ENCODE results near the gene ELP1.

Gene ELP1

GRCh38 chr9:108884701-108885100 lies 49.2 kb downstream of the ELP1 start:
- no peak for DNase-seq (ENCODE audit: low read depth in 3 of 3)

GRCh38 chr9:108883085-108883484 lies 50.8 kb downstream of the ELP1 start:
- no peak for DNase-seq (ENCODE audit: low read depth in 3 of 3)

DNA sequence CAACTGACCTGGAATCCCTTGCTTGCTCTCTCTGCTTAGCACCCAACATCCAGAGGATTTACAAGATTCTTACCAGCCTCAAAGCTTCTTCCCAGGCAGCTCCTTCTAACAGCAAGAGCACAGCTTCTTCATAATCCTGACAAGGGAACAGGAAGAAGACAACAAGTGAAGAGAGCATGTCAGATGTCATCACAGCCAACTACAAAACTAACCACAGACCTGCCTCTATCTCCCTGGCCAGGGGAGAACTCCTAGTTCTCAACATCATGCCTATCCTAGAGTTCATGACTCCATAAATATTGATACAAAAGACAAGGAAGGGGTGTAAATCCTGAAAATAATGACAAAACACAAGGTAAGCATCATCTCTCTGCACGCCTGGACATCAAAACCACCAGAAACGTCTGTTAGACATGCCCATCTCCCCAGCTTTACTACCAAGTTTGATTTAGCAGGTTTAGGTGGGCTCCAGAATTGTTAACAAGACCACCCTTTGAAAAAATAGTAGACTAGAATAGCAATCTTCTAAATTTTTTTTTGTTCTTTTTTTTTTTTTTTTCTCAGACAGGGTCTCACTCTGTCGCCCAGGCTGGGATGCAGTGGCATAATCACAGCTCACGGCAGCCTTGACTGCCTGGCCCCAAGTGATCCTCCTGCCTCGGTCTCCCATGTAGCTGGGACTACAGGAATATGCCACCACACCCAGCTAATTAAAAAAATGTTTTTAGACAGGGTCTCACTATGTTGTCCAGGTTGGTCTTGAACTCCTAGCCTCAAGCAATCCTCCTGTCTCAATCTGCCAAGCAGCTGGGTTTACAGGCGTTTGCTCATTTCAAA lies 51.7 kb downstream of the ELP1 start:
- no peak for DNase-seq (ENCODE audit: low read depth in 3 of 3)

DNA sequence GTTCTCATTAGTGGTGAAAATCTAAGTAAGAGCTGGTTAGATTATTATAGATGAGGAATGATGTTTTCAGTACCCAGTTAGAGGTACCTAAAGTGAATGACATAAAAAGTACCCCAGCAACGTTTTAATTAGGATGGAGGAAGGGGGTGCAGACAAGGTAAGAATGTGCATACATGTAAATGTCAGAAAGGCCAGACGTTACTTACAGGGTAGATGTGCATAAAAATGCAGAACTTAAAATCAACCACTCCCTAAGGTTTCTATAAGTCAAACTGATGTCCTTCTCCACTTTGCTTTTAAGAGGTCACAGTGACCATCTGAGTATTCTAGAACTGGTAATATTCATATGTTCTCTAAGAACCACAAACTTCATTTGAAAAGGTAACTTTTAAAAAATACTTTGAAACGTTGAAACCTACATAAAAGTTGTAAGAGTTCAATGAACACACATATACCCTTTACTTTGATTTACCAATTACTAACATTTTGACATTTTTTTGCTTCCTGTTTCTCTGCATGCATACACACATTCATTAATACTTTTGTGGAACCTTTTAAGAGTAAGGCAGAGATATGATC lies 53.1 kb downstream of the ELP1 start:
- DNase-seq (ENCODE audit: low read depth in 3 of 3) = no peak

DNA sequence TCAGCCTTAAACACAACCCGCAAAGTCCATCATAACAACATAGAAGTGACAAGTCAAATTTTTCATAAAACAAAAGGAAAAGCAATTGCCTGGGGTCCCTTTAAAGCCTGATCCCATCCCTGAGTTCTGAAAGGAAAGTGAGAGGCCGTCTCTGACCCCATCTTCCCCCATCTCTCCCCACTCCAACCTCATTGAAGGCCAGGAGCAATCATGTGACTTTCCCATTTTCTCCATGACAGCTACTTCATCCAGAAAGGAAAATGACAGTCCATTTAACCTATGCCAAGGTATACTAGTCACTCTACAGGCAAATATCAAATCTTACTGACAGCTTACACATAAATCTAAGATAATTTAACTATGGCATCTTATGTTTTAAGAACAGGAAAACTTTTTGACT lies 56.4 kb downstream of the ELP1 start:
- no peak for DNase-seq (ENCODE audit: low read depth in 3 of 3)

DNA sequence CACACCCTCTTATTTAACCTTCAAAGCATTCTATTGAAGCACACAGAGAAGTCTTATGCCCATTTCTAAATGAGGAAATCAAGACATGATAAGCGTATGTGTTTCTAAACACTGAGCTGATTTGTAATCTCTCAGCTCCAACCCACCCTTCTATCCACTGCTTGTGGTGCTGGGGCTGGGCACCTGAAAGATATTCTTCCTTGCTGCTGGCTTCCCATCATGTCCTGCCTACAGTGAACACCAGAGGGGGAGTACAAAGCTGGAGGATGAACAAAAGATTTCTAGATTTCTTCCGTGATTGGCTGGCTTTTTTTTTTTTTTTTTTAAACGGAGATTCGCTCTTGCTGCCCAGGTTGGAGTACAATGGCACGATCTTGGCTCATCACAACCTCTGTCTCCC lies 57.5 kb downstream of the ELP1 start:
- no peak for DNase-seq (ENCODE audit: low read depth in 3 of 3)

GRCh38 chr9:108874058-108874788 lies 59.7 kb downstream of the ELP1 start:
- no peak for DNase-seq (ENCODE audit: low read depth in 3 of 3)

DNA sequence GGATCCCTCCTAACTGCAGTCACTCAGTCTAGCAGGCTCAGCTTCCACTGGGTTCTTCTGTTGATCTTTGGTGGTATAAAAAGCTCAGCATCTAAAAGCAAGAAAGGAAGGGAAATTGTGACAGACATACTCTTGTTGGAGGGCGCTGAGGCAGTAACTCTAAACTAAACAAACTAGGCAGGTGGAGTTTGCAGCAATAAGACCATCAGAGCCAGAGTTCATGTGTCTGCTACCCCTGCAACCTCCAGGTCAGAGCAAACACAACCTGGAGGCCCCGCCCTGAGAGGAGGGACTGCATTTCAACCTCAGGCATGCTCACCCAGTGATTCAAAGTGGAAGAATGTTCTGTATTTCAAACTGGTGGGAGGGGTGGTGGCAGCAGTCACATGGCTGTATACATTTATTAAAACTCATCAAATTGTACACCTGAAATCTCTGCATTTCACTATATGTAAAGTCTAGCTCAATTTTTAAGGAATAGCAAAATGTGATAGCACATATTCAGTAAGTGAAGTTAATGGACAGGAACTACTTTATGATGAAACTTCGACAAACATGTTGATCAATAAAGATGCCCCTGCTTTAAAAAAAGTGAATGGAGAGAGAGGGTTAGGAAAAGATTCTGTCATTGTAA lies 64.7 kb downstream of the ELP1 start:
- no peak for DNase-seq (ENCODE audit: low read depth in 3 of 3)

GRCh38 chr9:108867829-108868228 lies 66.1 kb downstream of the ELP1 start:
- DNase-seq (ENCODE audit: low read depth in 3 of 3) = no peak

GRCh38 chr9:108867116-108867515 lies 66.8 kb downstream of the ELP1 start:
- no peak for DNase-seq (ENCODE audit: low read depth in 3 of 3)

- DNase-seq (ENCODE audit: low read depth in 3 of 3) = no peak
Measured at GRCh38 chr9:108866001-108866420, 67.9 kb downstream of the ELP1 start.

- no peak for DNase-seq (ENCODE audit: low read depth in 3 of 3)
Measured at GRCh38 chr9:108865037-108865436, 68.9 kb downstream of the ELP1 start.

- no peak for DNase-seq (ENCODE audit: low read depth in 3 of 3)
Measured at GRCh38 chr9:108864446-108864845, 69.5 kb downstream of the ELP1 start.

DNA sequence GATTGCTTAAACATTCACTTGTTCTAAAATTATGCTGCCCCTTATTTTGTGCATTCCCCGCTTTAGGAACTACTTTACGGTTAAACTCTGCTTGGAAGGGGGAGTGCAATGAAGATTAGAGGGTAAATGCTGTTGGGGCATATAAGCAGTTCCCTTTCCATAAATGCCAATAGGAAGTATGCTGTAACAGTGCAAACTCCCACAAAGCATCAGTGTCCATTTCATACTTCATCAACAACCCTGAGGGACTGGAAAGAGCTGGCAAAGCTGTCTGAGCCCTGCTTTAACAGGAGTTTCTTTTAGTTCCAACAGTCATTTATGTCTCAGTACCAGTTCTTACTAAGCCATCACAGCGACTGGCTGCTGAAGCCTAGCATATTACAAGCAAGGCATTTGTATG lies 70.0 kb downstream of the ELP1 start:
- DNase-seq (ENCODE audit: low read depth in 3 of 3) = no peak

- no peak for DNase-seq (ENCODE audit: low read depth in 3 of 3)
Measured at GRCh38 chr9:108861997-108862396, 71.9 kb downstream of the ELP1 start, which contains the start of gene ACTL7A. Gene ACTL7A (plus strand): TSS chr9:108862266. CDS start chr9:108862323, 57 bp downstream.

- DNase-seq (ENCODE audit: low read depth in 3 of 3) = no peak
Measured at GRCh38 chr9:108861464-108861863, 72.5 kb downstream of the ELP1 start.

- no peak for DNase-seq (ENCODE audit: low read depth in 3 of 3)
Measured at GRCh38 chr9:108860764-108861163, 73.2 kb downstream of the ELP1 start.

DNA sequence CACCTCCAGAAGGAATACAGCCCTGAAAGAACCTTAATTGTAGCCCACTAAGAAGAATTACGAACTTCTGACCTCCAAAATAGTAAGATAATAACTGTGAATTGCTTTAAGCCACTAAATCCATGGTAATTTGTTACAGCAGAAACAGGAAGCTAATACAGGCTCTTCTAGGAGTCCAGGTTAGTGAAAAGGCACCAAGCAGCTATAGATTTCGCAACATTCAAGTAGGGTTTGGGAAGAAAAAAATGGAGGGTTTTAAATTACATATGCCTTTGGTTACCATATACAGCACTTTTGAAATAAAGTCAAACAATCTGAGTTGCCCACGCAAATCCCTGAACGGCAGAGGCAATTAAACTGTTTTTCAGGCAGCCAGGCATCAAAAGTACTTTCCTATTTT lies 73.6 kb downstream of the ELP1 start:
- no peak for DNase-seq (ENCODE audit: low read depth in 3 of 3)

- no peak for DNase-seq (ENCODE audit: low read depth in 3 of 3)
Measured at GRCh38 chr9:108859459-108860114, 74.3 kb downstream of the ELP1 start.

DNA sequence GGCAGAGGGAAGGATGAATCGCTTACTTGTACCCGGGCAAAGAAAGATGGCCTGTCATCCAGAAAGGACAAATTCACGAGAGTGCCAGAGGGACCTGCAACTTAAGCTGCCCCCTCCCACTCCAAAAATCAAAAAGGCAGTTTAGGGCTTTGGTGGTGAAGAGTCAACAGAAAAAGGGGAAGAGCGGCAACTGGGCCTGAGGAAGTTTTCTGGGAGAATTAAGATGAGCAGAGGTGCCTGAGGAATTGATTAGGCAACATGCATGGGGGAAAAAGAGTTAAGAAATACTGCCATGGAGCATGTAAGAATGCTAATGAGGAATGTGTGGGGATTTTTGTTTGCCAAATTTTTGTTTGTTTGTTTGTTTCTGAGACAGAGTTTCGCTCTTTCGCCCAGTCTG lies 76.4 kb downstream of the ELP1 start:
- DNase-seq (ENCODE audit: low read depth in 3 of 3) = no peak

DNA sequence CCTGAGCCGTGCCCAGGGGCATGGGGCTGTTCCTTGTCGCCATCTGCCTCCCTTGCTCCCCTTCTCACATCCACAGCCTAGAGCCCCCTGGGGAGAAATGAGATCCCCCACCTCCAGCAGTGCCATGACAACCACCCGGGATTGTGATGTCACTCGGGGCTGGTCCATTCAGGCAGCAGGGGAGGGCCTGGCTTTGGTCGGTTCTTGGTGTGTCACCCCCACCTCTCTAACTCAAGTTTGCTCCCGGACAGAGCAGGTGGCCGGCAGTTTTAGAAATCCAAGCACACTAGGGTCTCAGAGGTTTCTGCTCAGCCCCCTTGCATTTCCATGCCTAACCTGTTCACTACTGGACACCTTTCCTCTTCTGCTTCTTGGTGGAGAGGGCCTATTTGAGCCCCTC lies 78.0 kb downstream of the ELP1 start, which contains the start of gene ACTL7B:
Gene ACTL7B (minus strand): TSS at position 99 of the 400 bp plus-strand sequence. CDS start 56 bp downstream, at position 43.
- DNase-seq (ENCODE audit: low read depth in 3 of 3) = no peak

DNA sequence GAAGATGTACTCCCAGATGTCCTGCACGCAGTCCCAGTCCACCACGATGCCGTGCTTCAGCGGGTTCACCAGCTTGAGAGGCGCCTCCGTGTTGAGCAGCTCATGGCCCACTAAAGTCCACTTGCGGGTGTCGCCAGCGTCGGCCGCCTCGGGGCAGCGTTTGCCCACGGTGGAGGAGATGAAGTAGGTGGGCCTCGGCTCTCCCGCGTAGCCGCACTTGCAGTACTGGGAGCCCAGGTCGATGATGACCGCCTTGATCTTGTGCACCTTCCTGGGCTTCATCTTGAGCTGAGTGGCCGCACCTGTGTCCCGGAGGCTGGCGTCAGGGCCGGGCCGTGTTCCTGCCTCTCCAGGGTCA lies 78.4 kb downstream of the ELP1 start:
- no peak for DNase-seq (ENCODE audit: low read depth in 3 of 3)

Data from stimulated activated CD4-positive, alpha-beta T cell treated with anti-CD3 and anti-CD28 coated beads, TNF-alpha, amount 100 ng/mL, for 48 hours (primary cell).